Measurements from ENCODE around the gene OXER1.

The OXER1 gene

GRCh38 chr2:42764096-42764495 is at the start of gene OXER1:
TSS of gene OXER1 (minus strand) at chr2:42764135. CDS start at chr2:42764062, 73 bp downstream.
- TF ChIP-seq GATA2 (IDR thresholded peaks at IDR 0.05; ENCODE audit: low read depth, low read length) (no peak), GATA3 (IDR thresholded peaks at IDR 0.05; ENCODE audit: low read depth, low read length) (no peak)

- TF ChIP-seq GATA2 (IDR thresholded peaks at IDR 0.05; ENCODE audit: low read depth, low read length) (no peak), GATA3 (IDR thresholded peaks at IDR 0.05; ENCODE audit: low read depth, low read length) (no peak)
Measured at GRCh38 chr2:42812899-42813479, 49.1 kb upstream of the OXER1 start.

DNA sequence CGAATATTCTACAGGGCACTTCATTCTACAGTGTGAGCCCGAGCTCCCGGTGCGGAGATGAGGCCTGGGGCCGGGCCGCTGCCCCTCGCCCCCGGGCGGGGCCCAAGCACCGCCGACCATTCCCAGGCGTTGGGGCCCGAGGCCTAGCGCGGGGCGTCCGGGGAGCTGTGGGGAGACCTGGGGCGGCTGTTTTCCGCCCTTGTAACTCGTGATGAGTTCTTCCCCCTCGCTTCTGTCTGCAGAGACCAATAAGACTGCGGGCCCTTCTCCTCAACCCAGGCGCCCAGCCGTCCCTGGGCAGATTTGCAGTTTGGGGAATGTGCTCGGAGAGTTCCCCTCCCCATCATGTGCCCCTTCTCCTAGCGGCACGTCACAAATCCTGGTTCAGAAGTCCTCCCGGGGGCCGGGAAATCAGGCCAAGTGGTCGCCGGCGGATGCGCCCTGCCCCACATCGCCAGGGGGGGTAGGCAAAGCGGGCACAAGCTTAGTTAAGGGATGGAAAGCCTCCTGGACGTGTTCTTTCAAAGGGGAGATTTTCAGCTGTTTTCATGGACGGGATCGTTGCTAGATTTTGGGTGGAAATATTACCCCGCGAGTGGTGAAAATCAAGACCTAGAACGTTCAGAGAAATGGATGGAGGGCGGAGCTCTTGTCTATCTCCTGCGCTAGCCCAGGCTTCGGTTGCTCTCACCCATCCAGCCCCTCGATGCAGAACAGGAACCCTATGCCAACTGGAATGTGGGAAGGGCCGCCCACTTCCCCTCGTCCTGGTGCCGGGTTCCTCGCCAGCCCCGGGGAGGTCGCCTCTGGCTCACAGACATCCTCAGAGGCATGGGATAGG is 47.3 kb upstream of the OXER1 start:
- TF ChIP-seq GATA3 (IDR thresholded peaks at IDR 0.05; ENCODE audit: low read depth, low read length), result no peak
- 0 out of 2 replicates have a peak, but pooled peaks have one; percentile 3 for TF ChIP-seq GATA2 (IDR thresholded peaks at IDR 0.05; ENCODE audit: low read depth, low read length)

GRCh38 chr2:42810121-42810970 is 46.4 kb upstream of the OXER1 start:
- TF ChIP-seq GATA3 (IDR thresholded peaks at IDR 0.05; ENCODE audit: low read depth, low read length) (no peak), GATA2 (IDR thresholded peaks at IDR 0.05; ENCODE audit: low read depth, low read length) (no peak; the same call in 1 of the 2 replicates)

- TF ChIP-seq GATA3 (IDR thresholded peaks at IDR 0.05; ENCODE audit: low read depth, low read length), result no peak
- no peak for TF ChIP-seq GATA2 (IDR thresholded peaks at IDR 0.05; ENCODE audit: low read depth, low read length)
Measured at GRCh38 chr2:42809819-42810120, 45.8 kb upstream of the OXER1 start.

DNA sequence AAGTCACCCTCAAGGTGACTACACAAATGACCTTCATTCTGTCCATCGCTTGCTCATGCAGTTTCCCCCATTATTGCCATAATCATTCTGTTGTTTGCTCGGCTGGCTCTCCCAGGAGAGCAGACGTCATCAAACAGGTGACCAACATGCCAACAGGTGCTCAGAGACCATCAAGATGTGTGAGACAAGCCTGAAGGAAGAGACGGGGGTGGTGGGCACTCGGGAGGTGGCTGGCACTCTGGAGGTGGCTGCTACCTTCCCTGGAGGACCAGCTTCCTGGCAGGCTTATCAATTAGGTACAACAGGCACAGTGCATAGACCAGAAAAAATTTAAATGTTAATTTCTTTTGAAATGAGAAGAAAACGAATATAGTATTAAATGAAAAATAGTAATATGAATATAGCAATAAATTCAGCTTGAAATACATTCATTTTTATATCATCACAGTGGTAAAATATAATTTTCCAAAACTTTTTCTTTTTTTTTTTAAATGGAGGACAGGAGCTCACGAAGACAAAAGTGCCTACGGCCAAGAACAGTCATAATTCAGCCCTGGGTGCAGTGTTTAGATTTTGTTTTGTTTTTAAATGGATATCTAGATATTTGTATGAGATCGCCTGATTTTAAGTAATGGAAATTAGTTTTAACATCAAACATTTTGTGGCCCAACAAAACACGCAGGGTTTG is 45.3 kb upstream of the OXER1 start:
- TF ChIP-seq GATA3 (IDR thresholded peaks at IDR 0.05; ENCODE audit: low read depth, low read length) (no peak), GATA2 (IDR thresholded peaks at IDR 0.05; ENCODE audit: low read depth, low read length) (no peak)

DNA sequence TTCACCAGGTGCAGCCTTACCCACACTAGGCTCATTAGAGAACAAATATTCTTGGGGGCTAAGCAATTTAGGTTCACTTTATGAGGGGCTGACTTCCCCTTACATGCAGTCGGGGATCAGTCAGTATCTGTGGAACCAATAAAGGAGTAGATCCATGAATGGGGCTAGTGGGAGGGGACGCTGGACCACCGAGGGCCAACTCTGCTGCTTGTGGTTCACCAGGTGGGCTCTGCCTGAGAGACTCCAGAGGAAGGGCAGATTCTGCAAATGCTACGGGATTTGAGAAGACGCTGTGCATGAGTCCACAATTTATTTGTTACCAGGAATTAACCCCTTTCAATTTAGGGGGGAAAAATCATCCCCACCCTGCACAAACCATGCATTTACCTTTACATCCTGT is 44.4 kb upstream of the OXER1 start:
- TF ChIP-seq GATA2 (IDR thresholded peaks at IDR 0.05; ENCODE audit: low read depth, low read length) (no peak), GATA3 (IDR thresholded peaks at IDR 0.05; ENCODE audit: low read depth, low read length) (no peak)

- no peak for TF ChIP-seq GATA3 (IDR thresholded peaks at IDR 0.05; ENCODE audit: low read depth, low read length)
- no peak for TF ChIP-seq GATA2 (IDR thresholded peaks at IDR 0.05; ENCODE audit: low read depth, low read length)
Measured at GRCh38 chr2:42806786-42807185, 42.9 kb upstream of the OXER1 start.

- no peak for TF ChIP-seq GATA3 (IDR thresholded peaks at IDR 0.05; ENCODE audit: low read depth, low read length)
- no peak for TF ChIP-seq GATA2 (IDR thresholded peaks at IDR 0.05; ENCODE audit: low read depth, low read length)
Measured at GRCh38 chr2:42804891-42805290, 41.0 kb upstream of the OXER1 start.

DNA sequence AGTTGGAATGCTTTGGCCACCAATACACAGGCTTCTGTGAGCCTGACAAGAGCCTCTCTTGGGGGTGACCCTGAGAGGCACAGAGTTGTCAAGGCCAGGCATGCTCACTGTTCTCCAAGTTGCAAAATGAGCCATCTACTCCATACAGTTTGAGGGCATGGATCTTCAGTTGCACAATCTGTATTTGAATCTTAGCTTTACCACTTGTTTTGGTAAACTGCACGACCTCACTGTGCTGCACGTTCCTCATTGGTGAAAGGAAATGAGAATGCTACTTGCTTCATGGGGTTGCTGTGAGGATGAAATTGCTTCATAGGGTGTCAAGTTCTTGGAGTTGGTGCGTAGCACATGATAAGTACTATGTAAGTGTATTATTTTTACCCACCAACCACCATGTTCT is 40.4 kb upstream of the OXER1 start:
- TF ChIP-seq GATA3 (IDR thresholded peaks at IDR 0.05; ENCODE audit: low read depth, low read length) (no peak), GATA2 (IDR thresholded peaks at IDR 0.05; ENCODE audit: low read depth, low read length) (no peak)

DNA sequence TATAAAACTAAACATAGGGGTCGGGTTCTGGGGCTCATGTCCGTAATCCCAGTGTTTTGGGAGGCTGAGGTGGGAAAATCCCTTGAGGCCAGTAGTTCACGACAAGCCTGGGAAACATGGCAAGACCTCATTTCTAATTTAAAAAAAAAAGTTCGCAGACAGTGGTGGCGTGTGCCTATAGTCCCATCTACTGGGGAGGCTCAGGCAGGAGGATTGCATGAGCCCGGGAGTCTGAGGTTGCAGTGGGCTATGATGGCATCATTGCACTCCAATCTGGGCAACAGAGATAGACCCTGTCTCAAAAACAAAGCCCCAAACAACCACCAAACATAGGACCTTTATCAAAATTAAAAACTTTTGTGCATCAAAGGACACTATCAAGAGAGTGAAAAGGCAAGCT is 38.2 kb upstream of the OXER1 start:
- TF ChIP-seq GATA3 (IDR thresholded peaks at IDR 0.05; ENCODE audit: low read depth, low read length), result no peak

GRCh38 chr2:42801381-42801780 is 37.4 kb upstream of the OXER1 start:
- no peak for TF ChIP-seq GATA2 (IDR thresholded peaks at IDR 0.05; ENCODE audit: low read depth, low read length)
- no peak for TF ChIP-seq GATA3 (IDR thresholded peaks at IDR 0.05; ENCODE audit: low read depth, low read length)

DNA sequence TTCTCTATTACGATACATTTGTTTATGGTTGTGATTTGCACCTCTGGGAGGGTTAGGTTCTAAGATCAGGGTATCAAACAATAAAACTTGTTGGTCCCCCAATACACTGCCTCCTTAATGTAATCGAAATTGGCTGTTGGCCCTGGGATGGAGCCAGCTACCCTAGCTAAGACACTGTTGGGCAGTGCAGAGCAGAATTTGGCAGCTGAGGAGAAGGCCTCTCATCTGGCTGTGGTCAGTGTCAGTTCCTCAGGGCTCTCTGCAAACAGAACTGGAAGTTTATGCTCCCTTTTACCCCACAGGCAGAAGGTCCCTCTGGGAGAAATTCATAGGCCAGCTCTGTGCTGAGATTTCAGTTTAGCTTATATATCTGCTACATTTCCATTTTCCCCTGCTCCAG is 37.0 kb upstream of the OXER1 start:
- no peak for TF ChIP-seq GATA2 (IDR thresholded peaks at IDR 0.05; ENCODE audit: low read depth, low read length)
- TF ChIP-seq GATA3 (IDR thresholded peaks at IDR 0.05; ENCODE audit: low read depth, low read length), result no peak

DNA sequence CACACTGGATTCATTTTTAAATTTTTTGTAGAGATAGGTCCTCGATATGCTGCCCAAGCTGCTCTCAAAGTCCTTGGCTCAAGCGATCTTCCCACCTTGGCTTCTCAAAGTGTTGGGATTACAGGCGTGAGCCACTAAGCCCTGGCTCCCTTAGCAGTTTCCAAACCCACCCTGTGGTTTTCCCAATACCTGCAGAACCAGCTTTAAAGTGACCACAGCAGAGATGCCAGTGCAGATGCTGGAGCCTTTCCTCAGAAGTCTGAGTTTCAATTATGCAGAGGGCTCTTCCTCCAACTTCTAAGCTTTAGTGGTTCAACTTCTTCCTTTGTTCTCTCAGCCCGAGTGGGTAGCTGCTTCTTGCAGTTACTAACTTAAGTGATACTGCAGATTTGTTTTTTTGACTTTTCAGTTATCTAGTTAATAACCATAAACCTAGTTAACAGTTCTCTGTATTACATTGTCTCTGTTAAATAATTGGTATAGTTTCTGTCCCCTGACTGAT is 36.6 kb upstream of the OXER1 start:
- no peak for TF ChIP-seq GATA3 (IDR thresholded peaks at IDR 0.05; ENCODE audit: low read depth, low read length)
- no peak for TF ChIP-seq GATA2 (IDR thresholded peaks at IDR 0.05; ENCODE audit: low read depth, low read length)
